BLaER1 treated with 17β-estradiol and CSF1 and Interleukin-3, amounts not matched to agents 10 nM and 100 nM (cell line): ENCODE measurements around the gene PRR5L.

Source experiments
- H3K27ac ChIP-seq, 11 experiments: shearing (Covaris generic); formaldehyde crosslinking; 2 replicates each; pipeline ENCODE4 v1.8.1; 2022
- H3K27me3 ChIP-seq, 11 experiments: shearing (Covaris generic); formaldehyde crosslinking; 2 replicates each; pipeline ENCODE4 v1.8.1; 2022
- H3K36me3 ChIP-seq, 11 experiments: shearing (Covaris generic); formaldehyde crosslinking; 2 replicates each; pipeline ENCODE4 v1.8.1; 2022
- H3K4me1 ChIP-seq, 10 experiments: shearing (Covaris generic); formaldehyde crosslinking; 2 replicates each; pipeline ENCODE4 v1.8.1; 2022
- H3K4me2 ChIP-seq, 11 experiments: shearing (Covaris generic); formaldehyde crosslinking; 2 replicates each; pipeline ENCODE4 v1.8.1; 2022
- H3K4me3 ChIP-seq, 10 experiments: shearing (Covaris generic); formaldehyde crosslinking; 2 replicates each; pipeline ENCODE4 v1.8.1; 2022
- H3K9ac ChIP-seq, 11 experiments: shearing (Covaris generic); formaldehyde crosslinking; 2 replicates each; pipeline ENCODE4 v1.8.1; 2022
- H3K9me3 ChIP-seq, 11 experiments: shearing (Covaris generic); formaldehyde crosslinking; replicated peaks in 1 of 11; 2 replicates each; pipeline ENCODE4 v1.8.1; 2022
- H4K20me1 ChIP-seq, 11 experiments: shearing (Covaris generic); formaldehyde crosslinking; 2 replicates each; pipeline ENCODE4 v1.8.1; 2022
- Cebpa-rat ChIP-seq, 11 experiments: shearing (Covaris generic); IDR thresholded peaks; 2 replicates each; pipeline ENCODE4 v1.8.1; 2022

PRR5L gene

DNA sequence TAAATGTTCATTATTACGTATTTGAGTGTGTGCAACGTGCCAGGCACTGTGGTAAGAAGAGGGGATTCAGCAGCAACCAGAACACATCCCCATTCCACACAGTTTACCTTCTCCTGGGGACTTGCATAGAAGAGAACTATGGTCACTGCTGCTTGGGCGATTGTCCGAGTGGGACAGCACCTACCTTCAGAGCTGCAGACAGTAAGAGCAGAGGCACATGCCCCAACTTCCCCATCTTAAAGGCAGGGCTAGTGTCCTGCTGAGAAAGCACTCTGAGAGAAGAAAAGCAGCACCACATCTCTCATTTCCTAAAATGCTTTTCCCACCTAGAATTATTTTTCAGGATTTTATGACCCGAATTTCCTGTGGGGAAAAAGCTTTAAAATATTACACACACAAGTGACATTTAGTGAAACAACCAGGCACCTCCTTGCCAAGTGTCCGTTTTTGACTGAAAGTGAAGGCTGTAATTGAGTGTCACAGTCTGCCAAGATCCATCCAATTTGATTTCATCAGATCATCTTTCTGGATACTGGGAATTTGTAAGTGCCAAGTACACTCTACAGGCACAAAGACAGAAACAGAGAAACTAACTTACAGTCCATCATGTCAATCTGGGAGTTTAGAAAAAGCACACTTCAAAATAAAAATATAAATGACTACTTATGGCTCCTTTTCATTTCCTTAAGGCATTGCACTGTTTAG lies 189.4 kb downstream of the PRR5L start:
- Histone ChIP-seq H4K20me1 (peaks cover 0 to 47% (median 0%) of the 10 kb centered on the region in 11 experiments; a peak in 6 of 22 replicates), H3K9me3 (peaks cover 8 to 14% (median 12%) of the 10 kb centered on the region in 11 experiments; a peak in 18 of 22 replicates), H3K27ac (no peak overlapping the region; a peak in 2 of 22 replicates), H3K4me1 (peaks cover 33 to 53% (median 42%) of the 10 kb centered on the region in 10 experiments), H3K4me2 (peak overlapping the region in 3 of 11 experiments; percentile 57 to 94 (median 82); a peak in 6 of 22 replicates), H3K9ac (no peak overlapping the region), H3K27me3 (no peaks in the 10 kb centered on the region), H3K4me3 (no peak overlapping the region), H3K36me3 (peaks cover 35 to 62% (median 58%) of the 10 kb centered on the region in 11 experiments)
- TF ChIP-seq Cebpa-rat (IDR thresholded peaks at IDR 0.05) = no peak

DNA sequence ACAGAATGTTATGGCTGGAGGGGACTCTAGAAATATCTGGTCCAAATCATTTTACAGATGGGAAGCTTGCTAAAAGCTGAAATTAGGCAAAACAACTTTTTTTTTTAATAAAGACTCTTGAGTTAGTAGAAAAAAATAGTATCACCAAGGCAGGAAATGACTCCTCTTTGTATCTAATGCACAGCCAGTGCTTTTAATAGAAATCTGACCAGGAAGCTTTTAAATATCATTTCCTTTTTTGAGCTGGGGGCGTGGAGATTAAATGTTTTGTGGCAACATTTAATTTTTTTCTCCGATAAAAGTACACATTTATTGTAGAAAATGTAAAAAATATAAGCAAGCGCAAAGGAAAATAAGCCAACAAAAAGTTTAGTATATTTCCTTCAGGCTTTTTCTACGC lies 191.5 kb downstream of the PRR5L start:
- peak overlapping the region; percentile 71 to 95 (median 80) for H3K4me2 ChIP-seq
- H3K4me3 ChIP-seq = peak overlapping the region in 9 of 10 experiments; percentile 6 to 58 (median 35); a peak in 13 of 20 replicates
- H3K36me3 ChIP-seq = peaks cover 56 to 83% (median 78%) of the 10 kb centered on the region in 11 experiments
- H3K9ac ChIP-seq = peak overlapping the region; percentile 43 to 77 (median 59); a peak in 18 of 22 replicates
- peak overlapping the region; percentile 18 to 90 (median 71); a peak in 21 of 22 replicates for H3K27ac ChIP-seq
- no peaks in the 10 kb centered on the region for H3K27me3 ChIP-seq
- H4K20me1 ChIP-seq = peaks cover 0 to 58% (median 0%) of the 10 kb centered on the region in 11 experiments; a peak in 6 of 22 replicates
- peaks cover 8 to 14% (median 12%) of the 10 kb centered on the region in 11 experiments; a peak in 18 of 22 replicates for H3K9me3 ChIP-seq
- no peak for TF ChIP-seq Cebpa-rat (IDR thresholded peaks at IDR 0.05)
- peaks cover 33 to 53% (median 42%) of the 10 kb centered on the region in 10 experiments for H3K4me1 ChIP-seq

DNA sequence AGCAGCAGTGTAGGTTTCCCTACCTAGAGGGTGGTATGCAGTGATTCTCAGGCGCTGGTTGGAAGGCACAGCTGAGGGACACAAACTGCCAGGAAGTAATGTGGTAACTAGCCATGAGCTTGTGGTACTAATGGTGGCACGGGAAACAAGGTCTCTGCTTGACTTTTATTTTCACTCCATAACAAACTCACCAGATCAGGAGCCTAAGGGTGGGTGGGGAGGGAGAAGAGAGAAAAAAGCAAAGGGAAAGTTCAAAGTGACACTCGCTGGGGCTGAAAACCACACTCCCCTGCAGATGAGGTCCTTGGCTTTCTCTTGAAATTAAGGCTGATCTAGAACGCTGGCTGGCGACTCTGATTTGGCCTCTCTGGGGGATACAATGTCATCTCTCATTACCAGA lies 192.0 kb downstream of the PRR5L start:
- Histone ChIP-seq H3K36me3 (peaks cover 55 to 85% (median 77%) of the 10 kb centered on the region in 11 experiments), H3K27ac (peak overlapping the region; percentile 18 to 90 (median 71); a peak in 21 of 22 replicates), H3K4me3 (peak overlapping the region in 9 of 10 experiments; percentile 6 to 58 (median 35); a peak in 13 of 20 replicates), H4K20me1 (peaks cover 0 to 58% (median 0%) of the 10 kb centered on the region in 11 experiments; a peak in 6 of 22 replicates), H3K4me1 (peaks cover 33 to 53% (median 42%) of the 10 kb centered on the region in 10 experiments), H3K27me3 (no peaks in the 10 kb centered on the region), H3K4me2 (peak overlapping the region; percentile 71 to 95 (median 80)), H3K9me3 (peaks cover 6 to 12% (median 10%) of the 10 kb centered on the region in 11 experiments; a peak in 18 of 22 replicates), H3K9ac (peak overlapping the region; percentile 43 to 77 (median 59); a peak in 21 of 22 replicates)
- no peak for TF ChIP-seq Cebpa-rat (IDR thresholded peaks at IDR 0.05)

DNA sequence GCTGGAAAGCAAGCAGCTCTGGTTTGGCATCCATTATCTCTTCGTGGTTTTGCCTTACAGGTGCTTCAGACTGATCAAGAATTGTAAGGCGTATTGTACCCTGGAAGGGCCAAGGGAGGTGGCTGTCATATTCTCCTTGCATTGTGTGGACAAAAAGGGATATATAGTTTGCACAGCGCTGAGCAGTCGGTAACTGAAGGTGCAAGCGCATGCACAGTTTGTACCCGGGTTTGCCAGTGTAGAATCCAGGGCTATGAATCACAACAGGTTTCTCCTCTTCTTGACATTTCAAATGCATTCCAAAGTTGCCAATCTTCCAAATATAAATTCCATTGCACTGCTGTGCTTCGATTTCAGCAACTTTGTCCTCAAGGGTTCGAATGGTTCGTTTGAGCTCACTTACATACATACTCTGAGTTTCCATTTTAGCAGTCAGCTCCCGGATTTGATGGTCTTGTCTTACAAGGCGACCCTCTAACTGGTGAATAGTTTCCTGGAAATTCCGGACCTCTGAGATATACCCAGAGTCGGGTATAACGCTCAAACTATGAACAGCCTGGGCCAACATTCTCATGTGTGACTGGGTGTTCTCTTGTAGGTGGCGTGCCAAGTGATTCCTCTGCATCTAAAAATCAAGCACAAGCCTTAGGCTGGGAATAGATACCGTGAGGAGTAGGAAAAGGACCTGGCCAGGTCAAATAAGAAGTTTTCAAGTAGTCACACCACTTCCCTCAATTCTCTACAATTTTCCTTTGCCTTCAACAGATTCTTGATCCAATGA lies 194.1 kb downstream of the PRR5L start:
- peaks cover 62 to 86% (median 75%) of the 10 kb centered on the region in 11 experiments for H3K36me3 ChIP-seq
- H3K4me1 ChIP-seq = peaks cover 33 to 48% (median 40%) of the 10 kb centered on the region in 10 experiments
- H4K20me1 ChIP-seq = peaks cover 0 to 57% (median 0%) of the 10 kb centered on the region in 11 experiments; a peak in 7 of 22 replicates
- H3K9ac ChIP-seq = no peak overlapping the region
- H3K4me3 ChIP-seq = no peak overlapping the region
- no peak overlapping the region for H3K27ac ChIP-seq
- H3K4me2 ChIP-seq = peak overlapping the region in 1 of 11 experiments; percentile 73; a peak in 1 of 22 replicates
- H3K27me3 ChIP-seq = no peaks in the 10 kb centered on the region
- TF ChIP-seq Cebpa-rat (IDR thresholded peaks at IDR 0.05) = no peak
- H3K9me3 ChIP-seq = no peaks in the 10 kb centered on the region

DNA sequence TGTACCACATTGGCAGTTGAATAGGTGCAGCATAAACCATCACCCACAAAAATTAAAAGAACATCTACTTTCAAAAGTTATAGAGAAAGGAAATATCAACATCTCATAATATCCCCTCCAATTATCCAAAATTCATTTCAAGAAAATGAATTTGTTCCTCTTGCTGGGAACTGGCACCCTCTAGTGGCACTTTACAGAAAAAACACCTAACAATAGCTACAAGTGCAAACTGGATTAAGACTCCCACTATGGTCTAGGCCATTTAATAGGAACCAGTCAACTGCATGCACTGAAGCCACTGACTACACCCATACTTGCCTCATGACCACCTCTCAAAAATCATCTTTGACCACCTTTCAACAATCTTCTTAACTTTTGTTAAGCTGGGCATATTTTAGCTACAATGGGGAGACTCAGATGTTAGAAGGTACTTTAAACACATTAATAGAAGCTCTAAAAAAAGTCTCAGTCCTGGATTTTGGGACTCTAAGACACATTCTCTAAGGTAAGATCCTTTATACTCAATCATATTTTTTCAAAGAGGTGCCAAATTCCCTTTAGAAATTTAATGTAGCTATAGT lies 196.7 kb downstream of the PRR5L start:
- peaks cover 73 to 90% (median 82%) of the 10 kb centered on the region in 11 experiments for H3K36me3 ChIP-seq
- H3K9me3 ChIP-seq = no peaks in the 10 kb centered on the region
- H3K27ac ChIP-seq = no peak overlapping the region
- no peak overlapping the region for H3K4me2 ChIP-seq
- peaks cover 13 to 23% (median 20%) of the 10 kb centered on the region in 10 experiments for H3K4me1 ChIP-seq
- no peaks in the 10 kb centered on the region for H3K27me3 ChIP-seq
- H3K4me3 ChIP-seq = no peak overlapping the region
- peaks cover 0 to 45% (median 0%) of the 10 kb centered on the region in 11 experiments; a peak in 5 of 22 replicates for H4K20me1 ChIP-seq
- no peak for TF ChIP-seq Cebpa-rat (IDR thresholded peaks at IDR 0.05)
- no peak overlapping the region for H3K9ac ChIP-seq

DNA sequence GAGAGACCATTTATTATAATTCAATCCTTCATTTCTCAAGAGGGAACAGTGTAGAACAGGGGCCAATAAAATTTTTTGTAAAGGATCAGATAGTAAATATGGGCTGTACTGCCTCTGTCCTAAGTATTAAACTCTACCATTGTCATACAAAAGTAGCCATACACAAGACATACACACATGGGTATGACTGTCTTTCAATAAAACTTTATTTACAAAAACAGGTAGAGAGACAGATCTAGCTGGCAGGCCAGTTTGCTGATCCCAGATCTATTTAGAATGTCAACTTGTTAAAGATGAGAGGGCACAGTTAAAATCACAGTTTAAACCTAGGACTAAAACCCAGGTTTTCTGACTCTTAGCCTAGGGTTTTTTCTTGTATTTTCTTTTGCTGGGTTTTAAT lies 197.2 kb downstream of the PRR5L start:
- no peak overlapping the region for H3K27ac ChIP-seq
- no peaks in the 10 kb centered on the region for H3K27me3 ChIP-seq
- TF ChIP-seq Cebpa-rat (IDR thresholded peaks at IDR 0.05) = no peak
- H3K4me2 ChIP-seq = no peak overlapping the region
- no peaks in the 10 kb centered on the region for H3K9me3 ChIP-seq
- H3K9ac ChIP-seq = no peak overlapping the region
- peaks cover 0 to 48% (median 0%) of the 10 kb centered on the region in 11 experiments; a peak in 4 of 22 replicates for H4K20me1 ChIP-seq
- H3K36me3 ChIP-seq = peaks cover 78 to 96% (median 88%) of the 10 kb centered on the region in 11 experiments
- H3K4me3 ChIP-seq = no peak overlapping the region
- H3K4me1 ChIP-seq = peaks cover 9 to 20% (median 18%) of the 10 kb centered on the region in 10 experiments

DNA sequence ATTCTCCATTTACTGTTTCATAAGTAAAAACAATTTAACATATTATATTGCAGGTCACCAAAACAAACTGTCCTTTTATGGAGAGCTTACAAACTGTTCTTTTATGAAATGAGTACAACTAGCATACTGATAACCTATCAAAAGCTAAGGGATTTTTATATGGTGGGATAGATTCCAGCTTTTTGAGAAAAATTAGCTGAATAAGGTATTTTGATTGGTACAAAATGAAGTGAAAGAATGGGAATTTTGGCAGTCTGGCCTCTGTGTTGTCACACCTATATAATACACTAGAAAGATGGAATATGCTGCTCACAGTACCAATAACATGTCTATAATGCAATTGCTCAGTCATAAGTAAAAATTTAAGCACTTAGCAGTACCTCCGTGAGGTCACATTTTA lies 202.6 kb downstream of the PRR5L start:
- Histone ChIP-seq H3K4me2 (peak overlapping the region in 10 of 11 experiments; percentile 41 to 85 (median 59); a peak in 15 of 22 replicates), H3K4me3 (no peak overlapping the region), H3K36me3 (peaks cover 53 to 87% (median 73%) of the 10 kb centered on the region in 11 experiments), H4K20me1 (peaks cover 5 to 71% (median 26%) of the 10 kb centered on the region in 11 experiments; a peak in 15 of 22 replicates), H3K4me1 (peaks cover 26 to 54% (median 29%) of the 10 kb centered on the region in 10 experiments), H3K27ac (peak overlapping the region in 1 of 11 experiments; percentile 0; a peak in 1 of 22 replicates), H3K9me3 (no peaks in the 10 kb centered on the region), H3K27me3 (no peaks in the 10 kb centered on the region), H3K9ac (peak overlapping the region in 4 of 11 experiments; percentile 27 to 52 (median 32); a peak in 2 of 22 replicates)
- no peak for TF ChIP-seq Cebpa-rat (IDR thresholded peaks at IDR 0.05)

DNA sequence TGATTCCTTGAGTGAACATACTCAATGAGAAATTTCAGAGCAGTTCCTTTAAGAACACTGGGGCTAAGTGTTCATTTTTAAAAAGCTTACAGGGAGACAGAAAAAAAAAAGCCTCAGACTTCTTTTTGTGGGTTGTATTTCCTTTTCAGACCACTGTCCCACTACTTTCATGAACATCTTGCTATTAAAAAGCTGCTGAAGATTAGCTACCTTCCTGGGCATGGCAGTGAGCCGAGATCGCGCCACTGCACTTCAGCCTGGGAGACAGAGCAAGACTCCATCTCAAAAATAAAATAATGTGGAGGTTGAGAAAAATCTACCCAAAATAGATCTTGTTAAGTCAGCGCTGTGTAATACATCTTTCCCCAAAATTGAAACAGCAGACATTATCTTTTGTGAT lies 203.2 kb downstream of the PRR5L start:
- Histone ChIP-seq H3K9me3 (no peaks in the 10 kb centered on the region), H3K27me3 (no peaks in the 10 kb centered on the region), H3K9ac (peak overlapping the region in 7 of 11 experiments; percentile 10 to 52 (median 32); a peak in 6 of 22 replicates), H3K36me3 (peaks cover 52 to 87% (median 73%) of the 10 kb centered on the region in 11 experiments), H3K4me3 (no peak overlapping the region), H3K4me1 (peaks cover 26 to 54% (median 29%) of the 10 kb centered on the region in 10 experiments), H3K4me2 (peak overlapping the region; percentile 41 to 85 (median 60); a peak in 21 of 22 replicates), H3K27ac (peak overlapping the region in 4 of 11 experiments; percentile 0 to 23 (median 14); a peak in 4 of 22 replicates), H4K20me1 (peaks cover 3 to 71% (median 31%) of the 10 kb centered on the region in 11 experiments; a peak in 17 of 22 replicates)
- TF ChIP-seq Cebpa-rat (IDR thresholded peaks at IDR 0.05) = no peak
